Duodenal mucosa (tissue), 2 donors: ENCODE results near the gene NDUFC2.
"Not testable (repeated sequence)": the region's sequence is repeated elsewhere in the genome, so short reads cannot be mapped to it uniquely, and the experiment has no call there.

Source experiments
- H3K27ac ChIP-seq: one replicate; pipeline ENCODE4 v1.7.0; 2013; ENCODE audit warnings: low read depth, low read length
- H3K27me3 ChIP-seq, 2 donors: one replicate each; pipeline ENCODE4 v1.7.0; 2013; ENCODE audit warnings: low read length in 2 of 2, control low read depth in 1 of 2; ENCODE audit not compliant: insufficient read depth in 2 of 2, control insufficient read depth in 1 of 2
- H3K36me3 ChIP-seq, 2 donors: one replicate each; pipeline ENCODE4 v1.7.0; 2013; ENCODE audit warnings: low read length in 2 of 2, control low read depth in 1 of 2; ENCODE audit not compliant: insufficient read depth in 2 of 2, control insufficient read depth in 1 of 2
- H3K4me1 ChIP-seq, 2 donors: one replicate each; pipeline ENCODE4 v1.7.0; 2013; ENCODE audit warnings: low read length in 2 of 2, control low read depth in 1 of 2; ENCODE audit not compliant: insufficient read depth in 2 of 2, control insufficient read depth in 1 of 2
- H3K4me3 ChIP-seq, 2 donors: one replicate each; pipeline ENCODE4 v1.7.0; 2013; ENCODE audit warnings: low read length in 2 of 2, low read depth in 1 of 2
- H3K9ac ChIP-seq, 2 donors: one replicate each; pipeline ENCODE4 v1.7.0; 2013; ENCODE audit warnings: low read length in 2 of 2, low read depth in 1 of 2
- H3K9me3 ChIP-seq, 2 donors: one replicate each; pipeline ENCODE4 v1.7.0; 2013; ENCODE audit warnings: low read length in 2 of 2, control low read depth in 1 of 2; ENCODE audit not compliant: control insufficient read depth in 1 of 2

Gene NDUFC2

GRCh38 chr11:78032090-78032489 lies 47.6 kb downstream of the NDUFC2 start:
- Histone ChIP-seq H3K36me3 (no peaks in the 10 kb centered on the region), H3K9me3 (no peaks in the 10 kb centered on the region), H3K4me3 (no peak overlapping the region), H3K27me3 (no peaks in the 10 kb centered on the region), H3K9ac (no peak overlapping the region), H3K4me1 (peaks cover 14% of the 10 kb centered on the region in 2 donors), H3K27ac (no peak overlapping the region)

GRCh38 chr11:78031629-78032028 lies 48.0 kb downstream of the NDUFC2 start:
- H3K4me1 ChIP-seq, result peaks cover 12 to 13% of the 10 kb centered on the region in 2 donors
- no peaks in the 10 kb centered on the region for H3K9me3 ChIP-seq
- no peaks in the 10 kb centered on the region for H3K36me3 ChIP-seq
- H3K27me3 ChIP-seq, result no peaks in the 10 kb centered on the region
- no peak overlapping the region for H3K9ac ChIP-seq
- no peak overlapping the region for H3K27ac ChIP-seq
- no peak overlapping the region for H3K4me3 ChIP-seq

- no peak overlapping the region for H3K9ac ChIP-seq
- peaks cover 12 to 13% of the 10 kb centered on the region in 2 donors for H3K4me1 ChIP-seq
- no peak overlapping the region for H3K4me3 ChIP-seq
- H3K9me3 ChIP-seq, result no peaks in the 10 kb centered on the region
- no peaks in the 10 kb centered on the region for H3K27me3 ChIP-seq
- no peaks in the 10 kb centered on the region for H3K36me3 ChIP-seq
- no peak overlapping the region for H3K27ac ChIP-seq
Measured at GRCh38 chr11:78030429-78031325, 49.0 kb downstream of the NDUFC2 start.

- H3K4me3 ChIP-seq, H3K9ac ChIP-seq, H3K36me3 ChIP-seq, H3K27ac ChIP-seq, H3K27me3 ChIP-seq, H3K9me3 ChIP-seq: not testable (repeated sequence)
- peaks cover 12 to 13% of the 10 kb centered on the region in 2 donors for H3K4me1 ChIP-seq
Measured at GRCh38 chr11:78028423-78028822, 51.2 kb downstream of the NDUFC2 start.

- Histone ChIP-seq H3K9me3 (no peaks in the 10 kb centered on the region), H3K9ac (no peak overlapping the region), H3K4me3 (no peak overlapping the region), H3K4me1 (peaks cover 12 to 13% of the 10 kb centered on the region in 2 donors), H3K27ac (no peak overlapping the region), H3K36me3 (no peaks in the 10 kb centered on the region), H3K27me3 (no peaks in the 10 kb centered on the region)
Measured at GRCh38 chr11:78027759-78028158, 51.9 kb downstream of the NDUFC2 start.

GRCh38 chr11:78025378-78025777 lies 54.3 kb downstream of the NDUFC2 start:
- H3K9me3 ChIP-seq, result no peaks in the 10 kb centered on the region
- peaks cover 3 to 12% of the 10 kb centered on the region in 2 donors for H3K4me1 ChIP-seq
- no peaks in the 10 kb centered on the region for H3K36me3 ChIP-seq
- H3K27ac ChIP-seq, result no peak overlapping the region
- no peak overlapping the region for H3K9ac ChIP-seq
- no peaks in the 10 kb centered on the region for H3K27me3 ChIP-seq
- H3K4me3 ChIP-seq, result no peak overlapping the region

GRCh38 chr11:78023426-78023825 lies 56.2 kb downstream of the NDUFC2 start:
- Histone ChIP-seq H3K9ac (peak overlapping the region in 1 of 2 donors; percentile 76), H3K27ac (no peak overlapping the region)

GRCh38 chr11:78022397-78023396 lies 57.0 kb downstream of the NDUFC2 start, which contains the start of gene KCTD14:
TSS of gene KCTD14 (minus strand) at chr11:78023276. CDS start at chr11:78023249, 27 bp downstream.
- Histone ChIP-seq H3K36me3 (no peaks in the 10 kb centered on the region), H3K4me3 (peak within 1 kb of the TSS; percentile 82 to 84), H3K9me3 (no peaks in the 10 kb centered on the region), H3K4me1 (peaks cover 0 to 8% of the 10 kb centered on the region in 2 donors), H3K27ac (peak within 1 kb of the TSS; percentile 46), H3K9ac (peak within 1 kb of the TSS; percentile 76 to 77), H3K27me3 (no peaks in the 10 kb centered on the region)

More at GRCh38 chr11:78023426-78023825, 56.2 kb downstream of the NDUFC2 start:
- Histone ChIP-seq H3K36me3 (no peaks in the 10 kb centered on the region), H3K9me3 (no peaks in the 10 kb centered on the region), H3K27me3 (no peaks in the 10 kb centered on the region), H3K4me1 (peaks cover 0 to 8% of the 10 kb centered on the region in 2 donors), H3K4me3 (peak overlapping the region; percentile 82 to 84)

GRCh38 chr11:78021611-78022010 lies 58.1 kb downstream of the NDUFC2 start:
- no peak overlapping the region for H3K27ac ChIP-seq
- no peaks in the 10 kb centered on the region for H3K27me3 ChIP-seq
- H3K4me3 ChIP-seq, result peak overlapping the region in 1 of 2 donors; percentile 82
- H3K4me1 ChIP-seq, result peaks cover 0 to 8% of the 10 kb centered on the region in 2 donors
- H3K9me3 ChIP-seq, result no peaks in the 10 kb centered on the region
- H3K36me3 ChIP-seq, result peaks cover 0 to 4% of the 10 kb centered on the region in 2 donors
- peak overlapping the region; percentile 76 to 77 for H3K9ac ChIP-seq
